Heart right ventricle (tissue), 16 donors: ENCODE results near the gene AQP6. TPM values are rescaled to one million over a fixed set of nuclear protein-coding genes. Genes with fewer than 3 reads are reported as not detected.

Experiments
- ATAC-seq, 8 donors: fragments of 200-7000 bp; cut with Tn5 transposase; one replicate each; pipeline ENCODE4 v1.9.1; 2020; ENCODE audit warnings: mild to moderate bottlenecking in 8 of 8, moderate library complexity in 8 of 8, moderate number of reproducible peaks in 1 of 8
- DNase-seq, 2 donors: peaks; one replicate each; pipeline ENCODE4 v3.0.0-alpha.2; 2020
- H3K27ac ChIP-seq, 10 donors: fragments of 200-600 bp; sonication (generic) in 2 of 10; one replicate each; pipeline versions ENCODE4 v1.5.0 to v1.8.0; 2020 to 2022; ENCODE audit warnings: mild to moderate bottlenecking in 3 of 10
- H3K27me3 ChIP-seq, 7 donors: fragments of 200-600 bp; one replicate each; pipeline ENCODE4 v1.8.0; 2021 to 2022; ENCODE audit warnings: mild to moderate bottlenecking in 2 of 7
- H3K36me3 ChIP-seq, 9 donors: fragments of 200-600 bp; sonication (generic) in 1 of 9; one replicate each; pipeline versions ENCODE4 v1.5.0 to v1.8.0; 2020 to 2022; ENCODE audit warnings: mild to moderate bottlenecking in 2 of 9
- H3K4me1 ChIP-seq, 9 donors: fragments of 200-600 bp; sonication (generic) in 1 of 9; one replicate each; pipeline versions ENCODE4 v1.5.0 to v1.8.0; 2020 to 2022; ENCODE audit warnings: mild to moderate bottlenecking in 4 of 9
- H3K4me3 ChIP-seq, 10 donors: fragments of 200-600 bp; sonication (generic) in 2 of 10; one replicate each; pipeline versions ENCODE4 v1.5.0 to v1.8.0; 2020 to 2022; ENCODE audit warnings: mild to moderate bottlenecking in 7 of 10, moderate library complexity in 2 of 10
- H3K9me3 ChIP-seq, 11 donors: fragments of 200-600 bp in 10 of 11; sonication (generic) in 2 of 11; one replicate each; pipeline versions ENCODE4 v1.5.0 to v1.8.0; 2013 to 2022; ENCODE audit warnings: mild to moderate bottlenecking in 2 of 11, control low read depth in 1 of 11, moderate library complexity in 1 of 11
- WGBS, 2 donors: extraction: QIAGEN DNeasy Blood & Tissue Kit; methylation state at CpG; one replicate each; pipeline ENCODE4 v1.1.7; 2013; ENCODE audit warnings: inconsistent platforms in 1 of 2; 5-methylcytosine and 5-hydroxymethylcytosine counted together
- intact Hi-C, 10 donors: fragments of 100-400 bp; cut with DNase I; formaldehyde crosslinking; loops; one replicate each; pipeline versions ENCODE4 v1.11.1 to v1.14.2; 2022
- polyA plus RNA-seq, 2 donors: library from polyadenylated mRNA; stranded (reverse); fragments of 200-250 nt; gene quantifications; one replicate each; pipeline ENCODE4 v1.2.3, GENCODE V29; 2013
- total RNA-seq, 10 donors: library from RNA; stranded (reverse); fragmentation: NEBNext Ultra II Directional in 3 of 10; extraction: Animal tissue kit (Norgen Biotek cat#: 25700) in 3 of 10; gene quantifications; one replicate each; pipeline versions ENCODE4 v1.2.1 to v1.2.4, GENCODE V29; 2021 to 2023
- TF ChIP-seq, protein P1 (sequence below), 9 donors: fragments of 200-600 bp; sonication (generic) in 2 of 9; IDR thresholded peaks; one replicate each; pipeline versions ENCODE4 v1.5.0 to v1.8.0; 2021 to 2022; ENCODE audit warnings: antibody characterized with exemption in 9 of 9, mild to moderate bottlenecking in 5 of 9, moderate library complexity in 1 of 9
- donor health status: Arrhythmogenic right ventricular cardiomyopathy.
- donor health status: ischemic (EF 13 %, LVEDD 7.1; RV severe dilation, severe dysfunction).
- donor health status: healthy with polysubstance abuse.
- donor health status: DM: no; HTN: yes; CAD: no.
- donor health status: DM: no; HTN: no; CAD: no.
- donor health status: ischemic (EF 25% LVEDD 6.9; RV normal size, moderate dysfunction).
- donor health status: ischemic (EF 25% LVEDD 5.7; RV mildly dilated, moderate dysfunction).
- donor health status: healthy.
- donor health status: DM: yes; HTN: yes; CAD: no.
- donor health status: Ischemic cardiomyopathy.
- donor health status: ischemic (EF 35%, LVEDD 5.7; RV mildly dilated, moderate dysfunction).
- donor health status: nonischemic (EF 11% LVEDD 7.7; RV severe dilation, severe dysfunction).
- donor health status: DM: yes; HTN: yes; CAD: no.
- donor health status: PGD.
- donor health status: ischemic (EF 29% LVEDD 5.4; RV normal size, mild dysfunction).
- donor health status: nonischemic (EF 23%, LVEDD 6.1; RV moderate dilation, normal function).

The AQP6 gene
- total and polyA plus RNA-seq, 12 donors: 0.06 to 0.15 TPM; not detected in 10

DNA sequence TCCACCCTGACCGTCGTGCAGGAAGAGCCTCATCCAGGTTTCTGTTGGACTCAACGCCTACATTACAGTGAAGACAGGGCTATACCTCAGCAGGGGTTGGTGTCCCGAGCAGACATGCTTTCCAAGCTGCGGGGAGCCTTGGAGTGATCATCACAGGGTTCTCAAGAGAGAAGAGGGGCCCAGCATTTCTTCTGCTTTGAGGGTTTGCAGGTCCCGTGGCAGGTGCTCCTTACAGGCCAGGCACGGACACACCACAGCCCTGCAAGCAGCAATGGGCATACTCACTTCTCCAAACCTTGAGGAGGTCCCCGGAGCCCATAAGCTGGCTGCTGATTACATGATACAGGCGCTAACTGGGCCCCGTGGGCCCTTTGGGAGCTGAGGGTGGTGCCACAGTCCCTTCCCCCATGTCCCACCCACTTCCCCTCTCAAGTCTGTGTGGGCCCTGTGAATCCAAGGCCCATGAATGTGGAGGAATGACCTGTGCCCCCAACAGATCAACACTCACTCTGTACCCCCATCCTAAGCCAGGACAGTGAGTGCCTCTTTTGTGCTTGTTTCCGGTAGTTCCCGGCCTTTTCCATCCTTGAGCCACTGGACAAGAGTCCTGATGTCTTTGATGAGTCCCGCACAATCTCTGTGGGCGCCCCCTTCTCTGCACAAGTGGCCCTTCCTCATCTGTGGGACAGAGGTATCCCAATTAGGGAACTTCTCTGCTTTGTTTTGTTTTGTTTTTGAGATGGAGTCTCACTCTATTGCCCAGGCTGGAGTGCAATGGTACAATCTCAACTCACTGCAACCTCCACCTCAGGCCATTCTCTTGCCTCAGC lies 21.1 kb upstream of the AQP6 start:
- H3K4me1 ChIP-seq: peaks cover 0 to 7% (median 0%) of the 10 kb centered on the region in 9 donors
- H3K4me3 ChIP-seq: no peak overlapping the region
- H3K9me3 ChIP-seq: no peaks in the 10 kb centered on the region
- H3K27me3 ChIP-seq: peaks cover 0 to 50% (median 39%) of the 10 kb centered on the region in 7 donors
- TF ChIP-seq, protein P1, sequence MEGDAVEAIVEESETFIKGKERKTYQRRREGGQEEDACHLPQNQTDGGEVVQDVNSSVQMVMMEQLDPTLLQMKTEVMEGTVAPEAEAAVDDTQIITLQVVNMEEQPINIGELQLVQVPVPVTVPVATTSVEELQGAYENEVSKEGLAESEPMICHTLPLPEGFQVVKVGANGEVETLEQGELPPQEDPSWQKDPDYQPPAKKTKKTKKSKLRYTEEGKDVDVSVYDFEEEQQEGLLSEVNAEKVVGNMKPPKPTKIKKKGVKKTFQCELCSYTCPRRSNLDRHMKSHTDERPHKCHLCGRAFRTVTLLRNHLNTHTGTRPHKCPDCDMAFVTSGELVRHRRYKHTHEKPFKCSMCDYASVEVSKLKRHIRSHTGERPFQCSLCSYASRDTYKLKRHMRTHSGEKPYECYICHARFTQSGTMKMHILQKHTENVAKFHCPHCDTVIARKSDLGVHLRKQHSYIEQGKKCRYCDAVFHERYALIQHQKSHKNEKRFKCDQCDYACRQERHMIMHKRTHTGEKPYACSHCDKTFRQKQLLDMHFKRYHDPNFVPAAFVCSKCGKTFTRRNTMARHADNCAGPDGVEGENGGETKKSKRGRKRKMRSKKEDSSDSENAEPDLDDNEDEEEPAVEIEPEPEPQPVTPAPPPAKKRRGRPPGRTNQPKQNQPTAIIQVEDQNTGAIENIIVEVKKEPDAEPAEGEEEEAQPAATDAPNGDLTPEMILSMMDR (IDR thresholded peaks at IDR 0.05): no peak
- no peaks in the 10 kb centered on the region for H3K36me3 ChIP-seq
- 85% methylated on average over 14 of the region's 14 CpGs for WGBS, 2 donors
- ATAC-seq (no peak), DNase-seq (no peak)
- intact Hi-C loops: loop anchor here in 1 of 10 donors (10.0 kb wide), 1 partner anchor 87 kb away; no protein-coding TSS in a partner anchor
- no peak overlapping the region for H3K27ac ChIP-seq

DNA sequence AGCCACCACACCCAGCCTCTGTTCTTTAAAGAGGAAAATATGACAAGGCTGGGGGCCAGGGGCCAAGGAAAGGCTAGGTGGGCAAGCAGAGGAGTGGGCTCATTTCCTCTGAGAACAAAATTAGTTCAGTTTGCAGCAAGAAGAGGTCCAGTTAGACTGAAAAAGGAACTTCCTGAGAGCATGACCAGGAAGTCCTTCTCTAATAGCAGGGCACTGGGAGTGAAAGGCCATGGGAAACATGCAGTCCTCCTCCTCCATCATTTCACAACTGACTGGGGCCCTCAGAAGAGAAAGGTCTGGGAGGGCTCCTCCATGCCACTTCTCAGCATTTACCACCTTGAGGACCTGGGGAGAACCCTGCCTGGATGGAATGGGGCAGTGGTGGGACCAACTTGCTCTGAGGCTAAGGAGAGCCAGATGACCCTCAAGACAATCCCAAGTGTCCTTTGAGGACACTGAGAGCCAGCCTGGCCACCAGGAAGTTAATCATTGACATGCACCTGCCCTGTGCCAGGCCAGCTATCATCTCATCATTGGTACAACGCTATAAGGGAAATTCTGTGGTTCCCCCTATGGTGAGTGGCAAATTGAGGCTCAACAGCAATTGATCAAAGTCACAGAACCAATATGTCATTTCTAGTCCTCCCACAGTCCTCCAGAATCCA lies 20.2 kb upstream of the AQP6 start:
- H3K36me3 ChIP-seq: no peaks in the 10 kb centered on the region
- H3K4me3 ChIP-seq: no peak overlapping the region
- no peak overlapping the region for H3K27ac ChIP-seq
- DNase-seq (no peak), ATAC-seq (no peak)
- TF ChIP-seq, protein P1 (IDR thresholded peaks at IDR 0.05): no peak
- H3K9me3 ChIP-seq: no peaks in the 10 kb centered on the region
- intact Hi-C loops: loop anchor here in 1 of 10 donors (10.0 kb wide), 1 partner anchor 88 kb away; no protein-coding TSS in a partner anchor
- peaks cover 0 to 59% (median 48%) of the 10 kb centered on the region in 7 donors for H3K27me3 ChIP-seq
- peaks cover 0 to 7% (median 0%) of the 10 kb centered on the region in 9 donors for H3K4me1 ChIP-seq
- WGBS, 2 donors: 75 to 87% methylated on average over 1 of the region's 1 CpG

DNA sequence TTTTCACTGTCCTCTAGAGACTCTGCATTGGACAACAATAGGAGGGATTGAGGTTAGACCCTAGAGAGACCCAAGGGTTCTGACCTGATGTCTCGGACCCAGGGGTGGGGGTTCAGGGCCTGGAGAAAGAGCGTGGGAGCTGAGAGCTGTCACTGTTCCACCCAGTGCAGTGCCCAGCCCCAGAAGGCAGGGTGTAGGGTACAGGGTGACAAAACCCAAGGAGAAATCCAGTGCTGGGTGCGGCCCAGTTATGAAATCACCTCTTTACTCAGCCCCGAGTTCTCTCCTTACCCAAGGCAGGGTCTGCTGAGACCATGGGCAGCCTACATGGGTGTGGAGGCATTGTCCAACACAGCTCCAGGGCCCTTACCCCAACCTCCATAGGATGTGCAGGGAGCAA lies 19.6 kb upstream of the AQP6 start:
- H3K4me1 ChIP-seq: peaks cover 0 to 7% (median 0%) of the 10 kb centered on the region in 9 donors
- H3K36me3 ChIP-seq: no peaks in the 10 kb centered on the region
- DNase-seq (no peak), ATAC-seq (no peak)
- H3K4me3 ChIP-seq: no peak overlapping the region
- TF ChIP-seq, protein P1 (IDR thresholded peaks at IDR 0.05): no peak
- H3K9me3 ChIP-seq: no peaks in the 10 kb centered on the region
- intact Hi-C loops: loop anchor here in 1 of 10 donors (10.0 kb wide), 1 partner anchor 88 kb away; no protein-coding TSS in a partner anchor
- H3K27me3 ChIP-seq: peaks cover 0 to 65% (median 48%) of the 10 kb centered on the region in 7 donors
- WGBS, 2 donors: 89 to 93% methylated on average over 4 of the region's 4 CpGs
- no peak overlapping the region for H3K27ac ChIP-seq
